T-helper 2 cell (primary cell): ENCODE data around the gene CACNA1C.

Source experiments
- DNase-seq, 5 experiments: peaks; one replicate each; pipeline versions ENCODE4 v3.0.0 to v3.0.0-alpha.2; 2012 to 2022

Gene CACNA1C

GRCh38 chr12:2325519-2325918 lies 272.7 kb downstream of the CACNA1C start:
- no peak for DNase-seq

DNA sequence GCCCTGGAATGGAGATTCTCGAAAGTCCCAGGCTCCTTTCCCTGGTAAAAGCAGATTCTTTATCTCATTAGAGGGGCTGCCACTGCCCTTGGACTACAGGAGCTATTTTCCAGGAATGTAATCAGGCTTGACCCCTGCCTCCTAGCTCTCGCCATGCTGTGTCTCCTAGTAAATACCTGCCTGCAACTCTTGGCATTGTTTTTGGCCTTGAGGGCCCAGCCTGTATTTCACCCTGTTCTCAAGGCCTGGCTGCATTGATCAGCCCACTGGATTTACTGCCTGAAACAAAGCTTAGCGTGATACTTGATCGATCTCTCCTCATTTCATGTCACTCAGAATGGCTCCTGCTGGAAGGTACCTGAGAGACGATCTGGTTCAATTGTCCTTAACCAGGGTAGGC lies 273.7 kb downstream of the CACNA1C start:
- DNase-seq = no peak

DNA sequence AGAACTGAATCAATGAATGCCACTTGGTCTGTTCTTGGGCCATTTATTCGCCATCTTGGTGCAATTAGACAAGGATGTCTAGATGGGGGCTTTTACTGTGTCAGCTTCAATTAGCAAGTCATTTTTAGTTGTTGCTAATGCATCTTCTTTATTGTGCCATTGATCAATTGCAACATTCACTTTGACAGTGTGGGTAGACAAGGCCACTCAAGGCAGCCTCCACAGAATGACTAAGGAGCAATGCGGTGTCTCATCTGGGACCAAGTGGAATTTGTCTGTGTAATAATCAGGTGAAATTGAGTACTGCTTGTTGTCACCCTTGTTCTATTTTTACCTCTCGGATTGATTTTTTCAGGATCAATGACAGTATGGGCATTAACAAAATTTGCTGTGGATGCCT lies 275.9 kb downstream of the CACNA1C start:
- DNase-seq = no peak

- DNase-seq = no peak
Measured at GRCh38 chr12:2329661-2330210, 276.9 kb downstream of the CACNA1C start.

DNA sequence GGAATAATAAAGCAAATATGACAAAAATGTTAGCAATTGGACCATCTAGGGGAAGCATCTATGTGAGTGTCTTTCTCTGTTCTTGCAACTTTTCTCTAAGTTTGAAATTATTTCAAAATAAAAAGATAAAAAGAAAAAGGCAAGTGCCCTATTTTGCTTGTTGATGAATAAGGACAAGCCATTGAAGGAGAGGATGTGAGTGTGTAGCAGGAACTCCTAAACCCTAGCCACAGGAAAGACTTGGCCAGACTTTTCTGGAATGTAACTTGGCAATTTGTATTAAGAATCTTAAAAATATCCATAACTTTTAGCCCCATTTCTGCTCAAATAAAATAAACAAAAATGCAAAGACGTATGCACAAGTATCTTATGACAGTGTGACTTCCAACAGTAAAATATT lies 279.4 kb downstream of the CACNA1C start:
- DNase-seq = no peak

DNA sequence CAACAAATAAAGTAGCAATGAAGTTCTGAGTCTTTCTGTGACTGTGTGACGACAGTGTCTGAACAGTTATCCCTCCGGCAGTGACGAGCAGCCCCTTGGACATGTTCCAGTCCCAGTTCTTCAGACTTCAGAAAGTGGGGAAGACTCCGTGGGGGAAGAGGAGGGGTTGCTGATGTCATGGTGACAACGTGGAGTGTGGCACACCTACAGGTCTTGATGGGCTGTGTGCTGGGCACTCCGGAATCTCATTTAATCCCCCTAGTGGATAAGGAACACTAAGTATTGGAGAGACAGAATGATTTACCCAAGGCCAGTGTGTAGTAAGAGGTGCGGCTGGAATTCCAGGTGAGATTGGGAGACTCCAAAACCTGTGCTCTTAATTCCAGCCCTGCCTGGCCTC lies 280.2 kb downstream of the CACNA1C start:
- no peak for DNase-seq

DNA sequence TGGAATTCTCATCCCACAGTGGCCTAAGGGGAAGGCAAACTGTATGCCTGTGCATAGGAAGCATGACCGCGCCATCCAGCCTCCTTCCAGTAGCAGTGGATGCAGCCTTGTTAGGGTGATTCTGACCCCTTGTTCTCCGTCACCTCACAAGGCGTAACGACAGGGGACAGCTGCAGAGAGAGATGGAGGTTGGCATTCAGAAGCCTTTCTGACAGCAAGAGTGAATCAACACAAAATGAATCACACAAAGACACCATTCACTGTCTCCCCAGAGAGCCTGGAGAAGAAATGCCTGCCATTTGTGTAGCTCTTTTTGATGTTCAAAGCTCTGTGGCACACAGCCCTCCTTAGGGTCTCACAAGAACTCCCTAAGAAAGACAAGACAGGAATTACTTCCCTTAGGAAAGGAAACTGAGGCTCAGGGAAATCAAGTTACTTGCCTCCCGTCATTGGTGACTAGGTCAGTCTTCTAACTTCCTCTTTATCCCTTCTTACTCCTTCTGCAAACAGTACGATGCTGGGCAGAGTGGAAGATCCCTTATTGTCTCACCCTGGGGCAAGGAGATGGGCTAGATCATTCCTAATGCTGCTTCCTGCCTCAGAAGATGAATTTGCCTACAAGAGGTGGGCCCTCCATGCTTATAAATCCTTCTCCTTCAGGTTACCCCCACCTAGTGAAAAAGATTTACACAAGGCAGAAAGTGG lies 280.9 kb downstream of the CACNA1C start:
- no peak for DNase-seq

DNA sequence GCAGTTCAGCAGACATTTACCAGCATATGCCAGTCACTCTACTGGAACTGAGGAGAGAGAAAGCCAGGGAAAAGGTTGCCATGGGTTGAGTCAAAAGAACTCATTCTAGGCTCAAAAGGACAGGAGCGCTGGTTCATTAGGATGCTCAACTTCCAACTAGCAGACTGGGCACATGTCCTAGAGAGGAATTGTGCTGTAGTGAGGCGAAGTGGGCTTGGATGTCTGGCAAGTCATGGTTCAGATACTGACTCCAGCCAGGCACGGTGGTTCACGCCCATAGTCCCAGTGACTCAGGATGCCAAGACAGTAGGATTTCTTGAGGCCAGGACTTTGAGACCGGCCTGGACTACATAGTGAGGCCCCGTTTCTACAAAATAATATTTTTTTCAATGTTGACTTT lies 281.5 kb downstream of the CACNA1C start:
- no peak for DNase-seq

DNA sequence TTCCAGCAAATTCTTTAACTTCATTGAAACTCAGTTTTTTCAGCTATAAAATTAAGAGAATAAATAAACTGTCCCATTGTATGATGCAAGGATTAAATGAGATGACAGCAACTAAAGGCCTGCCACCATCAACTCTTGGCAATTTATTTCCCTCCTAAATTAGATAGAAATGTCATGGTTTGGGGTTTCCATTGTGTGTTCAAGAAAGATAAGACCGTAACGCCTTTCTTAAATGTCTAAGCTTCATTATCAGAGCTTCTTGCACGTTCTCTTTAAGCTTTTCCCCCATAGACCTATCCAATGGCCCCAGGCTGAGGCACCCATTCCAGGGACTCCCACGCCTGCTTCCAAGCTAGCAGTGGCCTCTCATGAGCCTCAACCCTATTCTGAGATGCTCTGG lies 281.9 kb downstream of the CACNA1C start:
- no peak for DNase-seq

- DNase-seq = no peak
Measured at GRCh38 chr12:2335109-2335508, 282.3 kb downstream of the CACNA1C start.

GRCh38 chr12:2335513-2335912 lies 282.7 kb downstream of the CACNA1C start:
- DNase-seq = no peak

- no peak for DNase-seq
Measured at GRCh38 chr12:2335916-2336315, 283.1 kb downstream of the CACNA1C start.

GRCh38 chr12:2336409-2336829 lies 283.6 kb downstream of the CACNA1C start:
- no peak for DNase-seq

DNA sequence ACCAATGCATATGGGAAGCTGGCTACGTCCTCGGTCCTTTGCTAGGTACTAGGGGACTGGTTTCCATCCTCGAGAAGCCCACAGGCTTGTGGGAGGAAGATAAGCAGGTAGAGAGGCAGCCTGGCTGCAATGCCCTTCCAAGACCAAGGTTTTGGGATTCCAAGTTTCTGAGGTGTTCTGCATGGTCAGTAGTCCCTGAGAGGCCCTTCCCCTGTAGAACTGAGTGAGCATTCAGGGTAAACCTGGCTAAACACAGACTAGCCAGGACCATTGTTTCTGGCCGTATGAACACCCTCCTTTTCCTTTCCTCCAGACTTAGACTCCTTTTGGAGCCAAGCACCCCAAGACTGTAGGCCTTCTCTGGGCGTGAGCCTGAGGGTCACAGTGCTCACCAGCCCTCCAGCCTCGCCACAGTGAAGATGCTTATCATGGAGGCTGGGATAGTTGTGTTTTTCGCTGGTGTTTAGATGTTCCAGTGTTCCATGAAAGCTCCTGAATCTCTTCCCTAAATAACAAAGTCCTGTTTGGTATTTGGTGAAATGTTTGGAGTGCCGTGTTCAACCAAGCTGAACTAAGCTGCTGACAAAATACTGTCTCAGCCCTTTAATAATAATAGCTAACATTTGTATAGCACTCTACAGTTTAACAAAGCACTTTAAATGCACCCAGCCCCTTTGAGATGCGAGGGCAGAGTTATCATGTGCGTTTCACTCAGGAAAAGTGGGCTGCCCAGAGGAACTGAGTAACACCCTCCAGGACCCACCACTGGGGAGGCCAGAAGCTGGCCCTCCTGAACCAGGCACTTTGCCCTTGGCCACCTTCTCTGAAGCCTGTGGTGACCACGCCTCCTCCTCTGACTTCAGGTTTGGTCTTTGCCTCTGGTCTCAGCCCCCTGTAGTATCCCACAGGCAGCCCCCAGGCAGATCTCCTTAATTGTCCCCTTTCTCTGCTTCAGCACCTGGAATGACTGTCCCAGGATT lies 284.5 kb downstream of the CACNA1C start:
- no peak for DNase-seq

- no peak for DNase-seq
Measured at GRCh38 chr12:2338381-2338780, 285.6 kb downstream of the CACNA1C start.

- DNase-seq = no peak
Measured at GRCh38 chr12:2338991-2339431, 286.2 kb downstream of the CACNA1C start.

GRCh38 chr12:2341051-2341751 lies 288.4 kb downstream of the CACNA1C start:
- DNase-seq = no peak

DNA sequence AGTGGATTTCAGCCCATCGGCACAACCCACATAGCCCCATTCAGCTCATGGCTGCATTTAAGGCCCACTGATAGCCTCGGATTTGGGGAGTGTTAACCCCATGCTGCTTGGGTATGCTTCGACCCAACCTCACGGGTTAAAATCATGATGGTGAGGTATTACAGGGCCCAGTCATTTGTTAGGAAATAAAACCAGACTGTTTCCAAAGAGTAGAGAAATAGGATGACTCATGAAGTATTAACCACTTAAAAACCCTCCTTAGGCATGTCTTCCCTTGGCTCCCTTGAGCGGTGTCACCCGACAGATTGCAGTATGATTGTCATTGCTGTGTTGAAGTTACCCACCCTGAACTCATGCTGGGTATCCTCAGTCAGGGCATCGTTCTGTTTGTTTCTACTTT lies 289.1 kb downstream of the CACNA1C start:
- DNase-seq = no peak

GRCh38 chr12:2343681-2344080 lies 290.9 kb downstream of the CACNA1C start:
- no peak for DNase-seq

- DNase-seq = no peak
Measured at GRCh38 chr12:2344476-2344875, 291.7 kb downstream of the CACNA1C start.

DNA sequence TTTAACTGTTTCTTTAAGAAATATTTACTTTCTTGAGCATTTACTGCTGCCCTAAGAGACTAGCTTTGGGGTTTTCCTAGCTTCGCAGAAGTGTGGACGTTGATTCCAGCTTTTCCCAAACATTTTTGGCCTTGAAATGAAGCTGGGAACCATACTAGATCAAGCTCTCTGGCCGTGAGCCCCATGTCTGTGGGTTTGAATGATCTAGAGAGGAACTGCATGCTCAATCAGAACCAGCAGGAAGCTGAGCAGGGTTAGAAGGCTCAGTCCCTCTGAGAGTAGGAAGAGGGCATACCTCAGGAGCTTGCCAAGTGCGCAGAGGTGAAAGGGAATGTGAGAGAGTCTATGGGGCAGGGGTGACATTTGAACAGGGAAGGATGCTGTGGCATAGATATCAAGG lies 292.1 kb downstream of the CACNA1C start:
- no peak for DNase-seq

DNA sequence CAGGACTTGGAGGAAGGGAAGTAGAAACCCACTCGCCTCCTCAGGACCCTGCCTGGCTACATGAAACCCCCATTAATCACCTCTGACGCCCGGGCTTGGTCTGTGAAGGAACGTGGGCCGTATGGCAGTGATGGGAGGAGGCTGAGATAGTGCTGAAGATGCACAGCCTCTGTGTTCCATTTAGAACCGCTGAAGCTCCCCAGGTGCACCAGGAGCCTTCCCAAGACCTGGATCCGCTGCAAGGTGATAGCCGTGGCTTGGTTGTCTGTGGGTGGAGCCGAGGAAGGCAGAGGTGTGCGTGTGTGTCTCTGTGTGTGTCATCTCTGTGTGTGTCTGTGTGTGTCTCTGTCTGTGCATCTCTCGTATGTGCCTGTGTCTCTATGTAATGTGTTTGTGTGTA lies 293.1 kb downstream of the CACNA1C start:
- no peak for DNase-seq

DNA sequence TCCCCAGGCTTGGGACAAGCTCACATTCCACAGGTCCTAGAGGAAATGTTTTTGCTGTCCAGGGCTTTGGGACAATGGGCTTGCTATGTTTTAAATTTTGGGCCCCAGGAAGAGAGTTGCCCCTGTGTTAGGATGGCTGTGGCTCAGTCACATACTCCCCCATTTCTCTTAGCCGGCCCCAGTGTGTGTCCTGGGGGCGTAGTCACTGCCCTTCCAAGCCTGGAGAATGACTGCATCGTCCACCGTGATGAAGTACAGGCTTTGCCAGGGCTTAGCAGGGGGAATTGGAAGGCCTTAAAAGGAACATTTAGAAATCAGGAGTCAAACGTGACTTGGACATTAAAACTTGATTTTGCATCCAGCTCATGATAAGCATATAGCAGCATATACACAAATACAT lies 293.6 kb downstream of the CACNA1C start:
- DNase-seq = no peak
